GM12891 (cell line): Measurements from ENCODE around the gene FAF1.
A peak's percentile ranks its signal among the peaks of the same experiment; 100 is the strongest.

Source experiments
- DNase-seq: peaks from one replicate; pipeline ENCODE4 v3.0.0; 2011; ENCODE audit warnings: low spot score; ENCODE audit not compliant: insufficient read length
- FAIRE-seq: peaks from 2 replicates; lab custom pipeline; 2011; peaks lifted over from hg19 to GRCh38; lab: Jason Lieb, UNC
- PAX5 ChIP-seq: IDR thresholded peaks from 2 replicates; pipeline ENCODE4 v1.6.1; 2011; ENCODE audit warnings: low read length, moderate library complexity, mild to moderate bottlenecking; ENCODE audit not compliant: insufficient read depth, severe bottlenecking
- POLR2A ChIP-seq: IDR thresholded peaks from 2 replicates; pipeline ENCODE4 v1.6.1; 2011; ENCODE audit warnings: low read depth, low read length, control low read depth
- POLR2AphosphoS5 ChIP-seq: IDR thresholded peaks from 2 replicates; pipeline ENCODE4 v1.6.1; 2011; ENCODE audit warnings: low read depth, low read length, control low read depth
- POU2F2 ChIP-seq: IDR thresholded peaks from 2 replicates; pipeline ENCODE4 v1.6.1; 2011; ENCODE audit warnings: low read depth, mild to moderate bottlenecking, control low read depth, low read length, moderate library complexity
- SPI1 ChIP-seq: IDR thresholded peaks from 2 replicates; pipeline ENCODE4 v1.6.1; 2011; ENCODE audit warnings: low read depth, low read length, control low read depth
- TAF1 ChIP-seq: IDR thresholded peaks from 2 replicates; pipeline ENCODE4 v1.6.1; 2011; ENCODE audit warnings: low read depth, low read length, control low read depth

The FAF1 gene

GRCh38 chr1:50493710-50494109 is 466.4 kb downstream of the FAF1 start:
- no peak for TF ChIP-seq PAX5
- no peak for TF ChIP-seq SPI1
- TF ChIP-seq POLR2A = no peak
- TF ChIP-seq POLR2AphosphoS5 = no peak
- no peak for TF ChIP-seq POU2F2
- TF ChIP-seq TAF1 = no peak
- FAIRE-seq (no peak), DNase-seq (no peak)

DNA sequence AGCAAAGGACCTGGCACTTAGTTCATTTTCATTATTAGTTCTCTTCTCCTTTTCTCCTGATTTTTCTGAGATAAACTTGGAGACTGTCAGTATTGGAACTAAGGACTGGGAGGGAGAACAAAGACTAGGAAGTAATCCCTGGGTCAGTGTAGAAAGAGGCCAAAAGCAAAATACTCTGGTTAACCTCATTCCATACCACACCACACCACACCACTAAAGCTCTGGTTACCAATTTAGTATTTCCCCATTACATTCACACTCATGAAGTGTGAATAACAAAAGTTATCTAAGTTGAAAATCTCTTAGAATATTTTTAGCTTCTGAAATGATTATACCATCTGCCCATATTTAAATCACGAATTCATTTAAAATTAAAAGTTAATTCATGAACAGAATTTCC is 467.9 kb downstream of the FAF1 start:
- FAIRE-seq = no peak
- no peak for DNase-seq
- TF ChIP-seq POU2F2 (no peak), POLR2A (no peak), PAX5 (no peak), SPI1 (no peak), TAF1 (no peak), POLR2AphosphoS5 (no peak)

DNA sequence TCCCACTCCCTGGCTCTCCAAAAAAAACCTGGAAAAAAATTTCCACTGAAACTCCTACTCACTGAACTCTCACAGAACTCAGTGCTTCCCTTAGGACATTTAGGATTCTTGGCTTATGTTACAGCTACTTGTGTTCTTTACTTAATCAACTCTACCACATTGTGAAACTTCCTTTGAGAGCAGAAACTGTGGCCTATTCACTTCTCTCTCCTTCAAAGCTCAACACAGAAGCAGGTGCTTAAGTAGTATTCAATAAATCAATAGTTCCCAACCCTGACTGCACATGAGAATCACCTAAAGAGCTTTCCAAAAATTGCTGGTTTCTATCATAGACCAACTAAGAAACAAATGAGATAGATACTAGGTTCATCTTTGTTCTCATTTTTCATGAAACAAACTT is 468.9 kb downstream of the FAF1 start:
- FAIRE-seq (no peak), DNase-seq (no peak)
- TF ChIP-seq POLR2A = no peak

- DNase-seq (no peak), FAIRE-seq (no peak)
- TF ChIP-seq SPI1 (no peak), TAF1 (no peak), POLR2A (no peak), POLR2AphosphoS5 (no peak), POU2F2 (no peak), PAX5 (no peak)
Observed at GRCh38 chr1:50490640-50491039, 469.4 kb downstream of the FAF1 start.

DNA sequence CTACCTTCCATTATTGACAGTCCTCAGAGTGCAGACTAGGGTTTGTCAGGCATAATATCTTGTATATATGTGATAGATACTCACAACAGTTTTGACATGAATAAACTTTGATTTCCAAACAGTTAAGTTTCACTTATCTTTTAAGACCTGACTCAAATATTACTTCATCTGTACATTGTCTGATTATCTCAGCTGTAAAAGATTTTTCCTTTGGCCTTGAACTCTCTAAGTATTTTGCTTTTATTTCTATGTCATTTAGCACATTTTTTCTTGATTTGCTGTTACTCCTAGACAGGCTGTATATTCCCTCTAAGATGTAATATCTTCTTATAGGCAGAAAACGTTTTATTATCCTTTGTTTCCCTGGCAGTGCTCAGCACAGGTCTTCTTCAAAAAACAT is 471.2 kb downstream of the FAF1 start:
- TF ChIP-seq TAF1 = no peak
- FAIRE-seq = no peak
- DNase-seq = no peak

DNA sequence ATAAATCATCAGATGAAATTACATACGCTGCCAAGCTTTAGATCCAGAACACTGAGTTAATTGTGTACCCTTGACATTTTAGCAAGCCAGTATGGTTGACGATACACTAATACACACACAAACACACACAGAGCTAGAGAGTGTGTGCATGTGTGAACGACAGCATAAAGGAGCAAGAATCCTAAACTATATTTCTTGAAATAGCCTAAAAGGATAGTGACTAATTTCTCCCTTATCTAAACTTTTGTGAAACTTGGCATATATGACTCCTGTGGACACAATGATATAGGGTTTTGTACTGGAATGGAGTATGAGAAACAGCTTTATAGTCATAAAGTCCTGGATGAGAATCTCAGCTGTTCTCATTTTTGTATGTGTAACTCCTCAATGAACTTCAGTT is 471.7 kb downstream of the FAF1 start:
- FAIRE-seq = no peak

DNA sequence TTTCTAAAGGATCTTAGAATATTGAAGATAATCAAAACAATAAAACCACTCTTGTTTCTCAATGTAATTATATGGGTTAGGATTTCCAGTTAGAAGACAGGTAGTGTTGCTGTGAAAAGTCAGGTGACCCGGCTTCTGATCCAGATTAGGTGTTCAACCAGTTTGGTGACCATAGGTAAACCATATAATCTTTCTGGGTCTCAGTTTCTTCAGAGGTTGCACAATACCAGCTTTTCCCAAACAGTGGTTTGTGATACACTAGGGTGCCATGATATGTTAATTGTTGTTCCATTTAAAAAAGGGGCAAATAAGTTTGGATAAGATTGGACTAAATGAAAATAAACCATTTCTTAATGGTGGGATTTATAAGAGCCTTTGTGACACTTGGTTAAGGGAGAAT is 472.3 kb downstream of the FAF1 start:
- TF ChIP-seq TAF1 (no peak), POU2F2 (no peak), POLR2A (no peak)
- DNase-seq = no peak
- FAIRE-seq = no peak

More for the DNA sequence above, 471.7 kb downstream of the FAF1 start:
- DNase-seq = no peak
- no peak for TF ChIP-seq TAF1
- TF ChIP-seq PAX5 = no peak
- no peak for TF ChIP-seq SPI1
- TF ChIP-seq POLR2A = no peak
- no peak for TF ChIP-seq POLR2AphosphoS5
- no peak for TF ChIP-seq POU2F2

GRCh38 chr1:50481142-50481736 is 478.8 kb downstream of the FAF1 start:
- DNase-seq (no peak), FAIRE-seq (no peak)
- no peak for TF ChIP-seq SPI1
- no peak for TF ChIP-seq PAX5
- TF ChIP-seq POU2F2 = no peak
- no peak for TF ChIP-seq POLR2A
- no peak for TF ChIP-seq POLR2AphosphoS5
- no peak for TF ChIP-seq TAF1

GRCh38 chr1:50476800-50477199 is 483.3 kb downstream of the FAF1 start:
- no peak for FAIRE-seq
- peak; percentile 2 for DNase-seq
- TF ChIP-seq TAF1 (no peak), SPI1 (no peak)

- FAIRE-seq (no peak), DNase-seq (no peak)
Observed at GRCh38 chr1:50474859-50475809, 484.9 kb downstream of the FAF1 start.

More at GRCh38 chr1:50474859-50475809, 484.9 kb downstream of the FAF1 start:
- no peak for TF ChIP-seq TAF1
- no peak for TF ChIP-seq POLR2AphosphoS5
